Measurements from ENCODE around the gene FKBP8.
A peak's percentile ranks its signal among the peaks of the same experiment; 100 is the strongest.

FKBP8 gene

GRCh38 chr19:18589380-18590272 lies 46.3 kb upstream of the FKBP8 start:
- Histone ChIP-seq H3K27me3 (ENCODE audit: low read depth, low read length) (no peaks in the 10 kb centered on the region), H2AFZ (ENCODE audit: low read depth, low read length) (peak overlapping the region; percentile 22; the same call in 1 of the 2 replicates), H3K79me2 (ENCODE audit: low read length) (peaks cover 15% of the 10 kb centered on the region), H3K27ac (ENCODE audit: low read length) (peak overlapping the region; percentile 92), H3K4me2 (ENCODE audit: low read length) (peak overlapping the region; percentile 98), H3K9me3 (ENCODE audit: insufficient read depth, low read length) (peaks cover 6% of the 10 kb centered on the region; the same call in 1 of the 2 replicates), H3K4me3 (ENCODE audit: low read length) (peak overlapping the region; percentile 86), H3K9ac (ENCODE audit: low read length) (peak overlapping the region; percentile 92), H3K4me1 (ENCODE audit: low read length) (peaks cover 35% of the 10 kb centered on the region), H4K20me1 (ENCODE audit: insufficient read depth, low read length) (no peaks in the 10 kb centered on the region; the same call in 1 of the 2 replicates), H3K36me3 (replicated peaks; ENCODE audit: low read depth, low read length) (peaks cover 13% of the 10 kb centered on the region)
- TF ChIP-seq EZH2phosphoT487 (IDR thresholded peaks at IDR 0.05; ENCODE audit: low read depth) = no peak
- TF ChIP-seq CTCF (IDR thresholded peaks at IDR 0.05; ENCODE audit: low read depth, low read length) = peak; percentile 28

- peak within 1 kb of the TSS; percentile 98 for H3K4me2 ChIP-seq (ENCODE audit: low read length)
- peak within 1 kb of the TSS; percentile 93 for H2AFZ ChIP-seq (ENCODE audit: low read depth, low read length)
- peak; percentile 91 for TF ChIP-seq CTCF (IDR thresholded peaks at IDR 0.05; ENCODE audit: low read depth, low read length)
- no peak for TF ChIP-seq EZH2phosphoT487 (IDR thresholded peaks at IDR 0.05; ENCODE audit: low read depth)
- H3K4me3 ChIP-seq (ENCODE audit: low read length) = peak within 1 kb of the TSS; percentile 86
- H3K9me3 ChIP-seq (ENCODE audit: insufficient read depth, low read length) = peaks cover 6% of the 10 kb centered on the region; the same call in 1 of the 2 replicates
- peak within 1 kb of the TSS; percentile 92 for H3K27ac ChIP-seq (ENCODE audit: low read length)
- H4K20me1 ChIP-seq (ENCODE audit: insufficient read depth, low read length) = no peaks in the 10 kb centered on the region; the same call in 1 of the 2 replicates
- H3K27me3 ChIP-seq (ENCODE audit: low read depth, low read length) = no peaks in the 10 kb centered on the region
- H3K36me3 ChIP-seq (replicated peaks; ENCODE audit: low read depth, low read length) = peaks cover 13% of the 10 kb centered on the region
- H3K9ac ChIP-seq (ENCODE audit: low read length) = peak within 1 kb of the TSS; percentile 92
- H3K79me2 ChIP-seq (ENCODE audit: low read length) = peaks cover 15% of the 10 kb centered on the region
- H3K4me1 ChIP-seq (ENCODE audit: low read length) = peaks cover 34% of the 10 kb centered on the region
Measured at GRCh38 chr19:18588611-18589379, 45.4 kb upstream of the FKBP8 start, which contains the start of gene REX1BD. Gene REX1BD (plus strand): TSS chr19:18588798. CDS start chr19:18588802, 4 bp downstream.

- H3K4me1 ChIP-seq (ENCODE audit: low read length) = peaks cover 34% of the 10 kb centered on the region
- H3K27me3 ChIP-seq (ENCODE audit: low read depth, low read length) = no peaks in the 10 kb centered on the region
- TF ChIP-seq CTCF (IDR thresholded peaks at IDR 0.05; ENCODE audit: low read depth, low read length) (no peak), EZH2phosphoT487 (IDR thresholded peaks at IDR 0.05; ENCODE audit: low read depth) (no peak)
- H2AFZ ChIP-seq (ENCODE audit: low read depth, low read length) = peak overlapping the region; percentile 93
- H3K27ac ChIP-seq (ENCODE audit: low read length) = peak overlapping the region; percentile 92
- peak overlapping the region; percentile 86 for H3K4me3 ChIP-seq (ENCODE audit: low read length)
- H3K79me2 ChIP-seq (ENCODE audit: low read length) = peaks cover 15% of the 10 kb centered on the region
- H3K9me3 ChIP-seq (ENCODE audit: insufficient read depth, low read length) = peaks cover 6% of the 10 kb centered on the region; the same call in 1 of the 2 replicates
- H3K4me2 ChIP-seq (ENCODE audit: low read length) = peak overlapping the region; percentile 98
- H3K9ac ChIP-seq (ENCODE audit: low read length) = peak overlapping the region; percentile 92
- peaks cover 13% of the 10 kb centered on the region for H3K36me3 ChIP-seq (replicated peaks; ENCODE audit: low read depth, low read length)
- no peaks in the 10 kb centered on the region; the same call in 1 of the 2 replicates for H4K20me1 ChIP-seq (ENCODE audit: insufficient read depth, low read length)
Measured at GRCh38 chr19:18587962-18588610, 44.7 kb upstream of the FKBP8 start.
